Calu3 (cell line): Measurements from ENCODE around the gene GRIA4. TPM values are rescaled to one million over a fixed set of nuclear protein-coding genes. Genes with fewer than 3 reads are reported as not detected.

Experiments
- BruUV-seq: library from RNA; stranded (reverse); fragments of 400-500 nt; replicated peaks from 2 replicates; lab custom pipeline; 2021; lab: Mats Ljungman, UMichigan
- CTCF ChIA-PET: fragments of 300-600 bp; sonication (Branson Sonifier 250); formaldehyde crosslinking; loops from one replicate; lab custom pipeline; 2022; ENCODE audit warnings: antibody characterized with exemption; lab: Charles Lee
- DNase-seq: peaks from one replicate; pipeline ENCODE4 v3.0.0; 2022
- H3K27ac Mint-ChIP-seq: one replicate; pipeline ENCODE4 v1.8.0; 2022; ENCODE audit warnings: mixed read lengths; ENCODE audit not compliant: unreplicated experiment
- H3K27me3 Mint-ChIP-seq: one replicate; pipeline ENCODE4 v1.8.0; 2022; ENCODE audit warnings: mixed read lengths; ENCODE audit not compliant: unreplicated experiment
- H3K36me3 Mint-ChIP-seq: one replicate; pipeline ENCODE4 v1.8.0; 2022; ENCODE audit warnings: mild to moderate bottlenecking, moderate library complexity, mixed read lengths; ENCODE audit not compliant: insufficient read depth, unreplicated experiment
- H3K4me1 Mint-ChIP-seq: one replicate; pipeline ENCODE4 v1.8.0; 2022; ENCODE audit warnings: mild to moderate bottlenecking, low read depth, mixed read lengths; ENCODE audit not compliant: unreplicated experiment
- H3K4me3 Mint-ChIP-seq: one replicate; pipeline ENCODE4 v1.8.0; 2022; ENCODE audit warnings: mild to moderate bottlenecking, low read depth, moderate library complexity, mixed read lengths; ENCODE audit not compliant: unreplicated experiment
- H3K9me3 Mint-ChIP-seq: one replicate; pipeline ENCODE4 v1.8.0; 2022; ENCODE audit warnings: low read depth, mixed read lengths; ENCODE audit not compliant: unreplicated experiment
- CTCF ChIP-seq: fragments of 200-600 bp; IDR thresholded peaks from one replicate; pipeline ENCODE4 v1.8.0; 2022; ENCODE audit warnings: antibody characterized with exemption; ENCODE audit not compliant: unreplicated experiment
- intact Hi-C: fragments of 100-400 bp; cut with micrococcal nuclease; formaldehyde crosslinking; loops from one replicate; pipeline ENCODE4 v1.10.0; 2022; ENCODE audit not compliant: unreplicated experiment
- total RNA-seq: library from RNA; stranded (reverse); gene quantifications from 2 replicates; pipeline ENCODE4 v1.2.3, GENCODE V29; 2022

Gene GRIA4
- total RNA-seq, 1 experiment from 2014 or later, result not detected

- no peak overlapping the region for H3K27ac Mint-ChIP-seq
These were observed 247.9 kb downstream of the GRIA4 start for GRCh38 chr11:105857728-105858127.

GRCh38 chr11:105858841-105859240 is 249.0 kb downstream of the GRIA4 start:
- intact Hi-C loops, result no loop called here
- no peak for DNase-seq
- Mint-ChIP-seq H3K4me3 (no peak overlapping the region), H3K9me3 (no peaks in the 10 kb centered on the region), H3K27ac (no peak overlapping the region), H3K27me3 (no peaks in the 10 kb centered on the region), H3K36me3 (no peaks in the 10 kb centered on the region), H3K4me1 (no peaks in the 10 kb centered on the region)
- TF ChIP-seq CTCF, result no peak
- BruUV-seq, result no TSS peak
- CTCF ChIA-PET, result no interaction called here

More at GRCh38 chr11:105857728-105858127, 247.9 kb downstream of the GRIA4 start:
- Mint-ChIP-seq H3K4me3 (no peak overlapping the region), H3K9me3 (no peaks in the 10 kb centered on the region), H3K4me1 (no peaks in the 10 kb centered on the region), H3K27me3 (no peaks in the 10 kb centered on the region), H3K36me3 (no peaks in the 10 kb centered on the region)
- no peak for DNase-seq
- no TSS peak for BruUV-seq
- no peak for TF ChIP-seq CTCF
- CTCF ChIA-PET, result no interaction called here
- intact Hi-C loops, result no loop called here

DNA sequence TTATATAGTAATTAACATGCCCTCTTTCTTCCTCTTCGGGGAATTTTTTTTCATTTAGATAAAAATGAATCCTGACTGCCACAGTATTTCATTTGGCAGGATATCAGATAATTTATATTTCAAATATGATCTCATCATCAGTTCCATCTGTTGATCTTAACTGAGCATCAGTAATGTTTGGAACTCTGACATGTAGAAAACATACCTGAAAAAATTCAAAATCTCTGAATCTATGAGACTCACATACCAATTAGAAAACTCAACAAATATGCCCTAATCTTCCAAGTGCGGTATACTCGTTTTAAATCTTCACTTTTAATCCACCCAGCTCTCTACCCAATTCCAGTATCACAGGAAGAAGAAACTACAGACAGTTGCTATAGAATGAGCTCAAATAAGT is 250.2 kb downstream of the GRIA4 start:
- Mint-ChIP-seq H3K9me3 (no peaks in the 10 kb centered on the region), H3K4me1 (no peaks in the 10 kb centered on the region), H3K36me3 (no peaks in the 10 kb centered on the region), H3K27ac (no peak overlapping the region), H3K27me3 (no peaks in the 10 kb centered on the region), H3K4me3 (no peak overlapping the region)
- intact Hi-C loops, result loop anchor here (5.0 to 10.0 kb wide), 5 partner anchors 913 to 1935 kb away; partner anchors contain the start of gene PDGFD
- DNase-seq, result no peak
- CTCF ChIA-PET, result no interaction called here
- no peak for TF ChIP-seq CTCF
- no TSS peak for BruUV-seq

GRCh38 chr11:105861225-105861624 is 251.4 kb downstream of the GRIA4 start:
- intact Hi-C loops, result loop anchor here (5.0 to 10.0 kb wide), 5 partner anchors 914 to 1936 kb away; partner anchors contain the start of gene PDGFD
- Mint-ChIP-seq H3K9me3 (no peaks in the 10 kb centered on the region), H3K27ac (no peak overlapping the region), H3K4me1 (no peaks in the 10 kb centered on the region), H3K27me3 (no peaks in the 10 kb centered on the region), H3K36me3 (no peaks in the 10 kb centered on the region), H3K4me3 (no peak overlapping the region)
- no peak for TF ChIP-seq CTCF
- no TSS peak for BruUV-seq
- DNase-seq, result no peak
- CTCF ChIA-PET, result no interaction called here
